ENCODE results near the gene NEBL.

- no peak for TF ChIP-seq CTCF (IDR thresholded peaks at IDR 0.05)
- TF ChIP-seq POLR2A (IDR thresholded peaks at IDR 0.05) = no peak
Observed at GRCh38 chr10:20909801-20910200, 12.7 kb upstream of the NEBL start.
